IPS-18a (cell line): ENCODE data around the gene PRPF8.
"Not testable (repeated sequence)": the region's sequence is repeated elsewhere in the genome, so short reads cannot be mapped to it uniquely, and the experiment has no call there.

ENCODE experiments used
- H3K27ac ChIP-seq: one replicate; pipeline ENCODE4 v1.5.1; 2013; ENCODE audit warnings: low read length
- H3K27me3 ChIP-seq: one replicate; pipeline ENCODE4 v1.6.1; 2013; ENCODE audit warnings: mild to moderate bottlenecking, low read length; ENCODE audit not compliant: control insufficient read depth, insufficient read depth
- H3K36me3 ChIP-seq: one replicate; pipeline ENCODE4 v1.6.1; 2013; ENCODE audit warnings: low read depth, low read length; ENCODE audit not compliant: control insufficient read depth
- H3K4me1 ChIP-seq: one replicate; pipeline ENCODE4 v1.6.1; 2013; ENCODE audit warnings: low read depth, low read length; ENCODE audit not compliant: control insufficient read depth
- H3K4me3 ChIP-seq: one replicate; pipeline ENCODE4 v1.5.1; 2013; ENCODE audit warnings: low read length
- H3K9ac ChIP-seq: one replicate; pipeline ENCODE4 v1.6.1; 2013; ENCODE audit warnings: mild to moderate bottlenecking, low read length, moderate library complexity
- H3K9me3 ChIP-seq: one replicate; pipeline ENCODE4 v1.6.1; 2013; ENCODE audit warnings: low read depth, low read length; ENCODE audit not compliant: control insufficient read depth

The PRPF8 gene

GRCh38 chr17:1707107-1707506 lies 22.4 kb upstream of the PRPF8 start:
- peaks cover 25% of the 10 kb centered on the region for H3K27me3 ChIP-seq
- no peak overlapping the region for H3K9ac ChIP-seq
- H3K36me3 ChIP-seq = no peaks in the 10 kb centered on the region
- H3K27ac ChIP-seq = no peak overlapping the region
- H3K4me1 ChIP-seq = no peaks in the 10 kb centered on the region
- H3K4me3 ChIP-seq = no peak overlapping the region
- no peaks in the 10 kb centered on the region for H3K9me3 ChIP-seq

- no peak overlapping the region for H3K4me3 ChIP-seq
- H3K9ac ChIP-seq = no peak overlapping the region
- no peaks in the 10 kb centered on the region for H3K36me3 ChIP-seq
- H3K27me3 ChIP-seq = peaks cover 10% of the 10 kb centered on the region
- no peaks in the 10 kb centered on the region for H3K4me1 ChIP-seq
- no peaks in the 10 kb centered on the region for H3K9me3 ChIP-seq
- H3K27ac ChIP-seq = no peak overlapping the region
Observed at GRCh38 chr17:1705004-1705403, 20.3 kb upstream of the PRPF8 start.

- Histone ChIP-seq H3K4me1 (no peaks in the 10 kb centered on the region), H3K36me3 (no peaks in the 10 kb centered on the region), H3K9me3 (no peaks in the 10 kb centered on the region), H3K9ac (no peak overlapping the region), H3K27ac (no peak overlapping the region), H3K27me3 (no peaks in the 10 kb centered on the region), H3K4me3 (no peak overlapping the region)
Observed at GRCh38 chr17:1703063-1703462, 18.4 kb upstream of the PRPF8 start.

GRCh38 chr17:1699891-1700290 lies 15.2 kb upstream of the PRPF8 start:
- not testable (repeated sequence) for H3K4me1 ChIP-seq, H3K9me3 ChIP-seq, H3K4me3 ChIP-seq, H3K27ac ChIP-seq, H3K27me3 ChIP-seq, H3K9ac ChIP-seq, H3K36me3 ChIP-seq

- no peaks in the 10 kb centered on the region for H3K4me1 ChIP-seq
- H3K36me3 ChIP-seq = no peaks in the 10 kb centered on the region
- no peaks in the 10 kb centered on the region for H3K9me3 ChIP-seq
- H3K4me3 ChIP-seq = no peak overlapping the region
- no peak overlapping the region for H3K27ac ChIP-seq
- no peaks in the 10 kb centered on the region for H3K27me3 ChIP-seq
- no peak overlapping the region for H3K9ac ChIP-seq
Observed at GRCh38 chr17:1697681-1698080, 13.0 kb upstream of the PRPF8 start.

- Histone ChIP-seq H3K27me3 (no peaks in the 10 kb centered on the region), H3K4me1 (no peaks in the 10 kb centered on the region), H3K9ac (no peak overlapping the region), H3K36me3 (no peaks in the 10 kb centered on the region), H3K4me3 (no peak overlapping the region), H3K9me3 (no peaks in the 10 kb centered on the region), H3K27ac (no peak overlapping the region)
Observed at GRCh38 chr17:1695365-1695764, 10.7 kb upstream of the PRPF8 start.

- H3K4me1 ChIP-seq = no peaks in the 10 kb centered on the region
- H3K9me3 ChIP-seq = no peaks in the 10 kb centered on the region
- H3K9ac ChIP-seq = no peak overlapping the region
- H3K27ac ChIP-seq = no peak overlapping the region
- no peaks in the 10 kb centered on the region for H3K27me3 ChIP-seq
- H3K4me3 ChIP-seq = no peak overlapping the region
- H3K36me3 ChIP-seq = no peaks in the 10 kb centered on the region
Observed at GRCh38 chr17:1693339-1693738, 8.7 kb upstream of the PRPF8 start.

GRCh38 chr17:1690544-1691221 lies 6.0 kb upstream of the PRPF8 start:
- Histone ChIP-seq H3K36me3 (no peaks in the 10 kb centered on the region), H3K4me3 (no peak overlapping the region), H3K27ac (no peak overlapping the region), H3K4me1 (no peaks in the 10 kb centered on the region), H3K27me3 (no peaks in the 10 kb centered on the region), H3K9ac (no peak overlapping the region), H3K9me3 (no peaks in the 10 kb centered on the region)

- not testable (repeated sequence) for H3K27ac ChIP-seq, H3K4me3 ChIP-seq, H3K9ac ChIP-seq, H3K4me1 ChIP-seq, H3K27me3 ChIP-seq, H3K9me3 ChIP-seq, H3K36me3 ChIP-seq
Observed at GRCh38 chr17:1688405-1688804, 3.7 kb upstream of the PRPF8 start.

GRCh38 chr17:1686086-1686485 lies 1.4 kb upstream of the PRPF8 start:
- Histone ChIP-seq H3K9ac (no peak overlapping the region), H3K4me3 (no peak overlapping the region), H3K9me3 (no peaks in the 10 kb centered on the region), H3K27me3 (no peaks in the 10 kb centered on the region), H3K4me1 (peaks cover 4% of the 10 kb centered on the region), H3K27ac (no peak overlapping the region), H3K36me3 (peaks cover 21% of the 10 kb centered on the region)

GRCh38 chr17:1683459-1683858 lies 1.2 kb downstream of the PRPF8 start:
- H3K4me1 ChIP-seq = peaks cover 4% of the 10 kb centered on the region
- H3K9me3 ChIP-seq = no peaks in the 10 kb centered on the region
- H3K27me3 ChIP-seq = no peaks in the 10 kb centered on the region
- H3K27ac ChIP-seq = no peak overlapping the region
- peak overlapping the region; percentile 89 for H3K9ac ChIP-seq
- peaks cover 47% of the 10 kb centered on the region for H3K36me3 ChIP-seq
- peak overlapping the region; percentile 87 for H3K4me3 ChIP-seq

- Histone ChIP-seq H3K4me1 (no peaks in the 10 kb centered on the region), H3K4me3 (no peak overlapping the region), H3K36me3 (peaks cover 91% of the 10 kb centered on the region), H3K27me3 (no peaks in the 10 kb centered on the region), H3K27ac (no peak overlapping the region), H3K9ac (no peak overlapping the region), H3K9me3 (no peaks in the 10 kb centered on the region)
Observed at GRCh38 chr17:1676401-1676800, 8.3 kb downstream of the PRPF8 start.
